Activated CD4-positive, alpha-beta T cell treated with anti-CD3 and anti-CD28 coated beads for 4 hours (primary cell): Measurements from ENCODE around the gene CXCR5.
A peak's percentile ranks its signal among the peaks of the same experiment; 100 is the strongest.
"Not testable (repeated sequence)": the region's sequence is repeated elsewhere in the genome, so short reads cannot be mapped to it uniquely, and the experiment has no call there.

Experiments used
- DNase-seq, 2 donors: peaks; one replicate each; pipeline ENCODE4 v3.0.0-alpha.2; 2020

CXCR5 gene, protein sequence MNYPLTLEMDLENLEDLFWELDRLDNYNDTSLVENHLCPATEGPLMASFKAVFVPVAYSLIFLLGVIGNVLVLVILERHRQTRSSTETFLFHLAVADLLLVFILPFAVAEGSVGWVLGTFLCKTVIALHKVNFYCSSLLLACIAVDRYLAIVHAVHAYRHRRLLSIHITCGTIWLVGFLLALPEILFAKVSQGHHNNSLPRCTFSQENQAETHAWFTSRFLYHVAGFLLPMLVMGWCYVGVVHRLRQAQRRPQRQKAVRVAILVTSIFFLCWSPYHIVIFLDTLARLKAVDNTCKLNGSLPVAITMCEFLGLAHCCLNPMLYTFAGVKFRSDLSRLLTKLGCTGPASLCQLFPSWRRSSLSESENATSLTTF

DNA sequence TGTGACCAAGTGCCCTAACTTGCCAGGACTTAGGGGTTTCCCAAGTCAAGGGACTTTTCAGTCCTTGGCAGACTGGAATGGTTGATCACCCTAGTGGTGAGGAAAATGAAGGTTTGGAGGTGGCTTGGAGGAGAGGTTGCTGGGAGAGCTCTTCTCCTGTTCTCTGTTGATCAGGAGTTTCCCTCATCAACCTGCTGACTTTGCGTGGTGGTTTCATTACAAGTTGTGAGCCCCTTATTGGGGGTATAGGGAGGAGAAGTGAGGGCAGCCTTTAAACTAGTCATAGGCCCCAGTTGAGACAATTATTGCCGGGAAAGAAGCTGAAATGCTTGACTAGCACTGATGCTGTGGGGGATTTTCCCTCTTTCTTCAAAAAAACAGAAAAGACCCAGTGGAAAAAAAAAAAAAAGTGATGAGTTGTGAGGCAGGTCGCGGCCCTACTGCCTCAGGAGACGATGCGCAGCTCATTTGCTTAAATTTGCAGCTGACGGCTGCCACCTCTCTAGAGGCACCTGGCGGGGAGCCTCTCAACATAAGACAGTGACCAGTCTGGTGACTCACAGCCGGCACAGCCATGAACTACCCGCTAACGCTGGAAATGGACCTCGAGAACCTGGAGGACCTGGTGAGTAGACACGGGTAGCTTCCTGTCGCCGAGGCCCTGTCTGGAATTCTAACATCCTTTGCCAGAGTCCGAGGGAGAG, at the start of gene CXCR5:
CXCR5 (plus strand) TSS at position 525 of the 704 bp plus-strand sequence; CDS start at position 575, 50 bp downstream.
- peak; percentile 57 to 59 for DNase-seq

DNA sequence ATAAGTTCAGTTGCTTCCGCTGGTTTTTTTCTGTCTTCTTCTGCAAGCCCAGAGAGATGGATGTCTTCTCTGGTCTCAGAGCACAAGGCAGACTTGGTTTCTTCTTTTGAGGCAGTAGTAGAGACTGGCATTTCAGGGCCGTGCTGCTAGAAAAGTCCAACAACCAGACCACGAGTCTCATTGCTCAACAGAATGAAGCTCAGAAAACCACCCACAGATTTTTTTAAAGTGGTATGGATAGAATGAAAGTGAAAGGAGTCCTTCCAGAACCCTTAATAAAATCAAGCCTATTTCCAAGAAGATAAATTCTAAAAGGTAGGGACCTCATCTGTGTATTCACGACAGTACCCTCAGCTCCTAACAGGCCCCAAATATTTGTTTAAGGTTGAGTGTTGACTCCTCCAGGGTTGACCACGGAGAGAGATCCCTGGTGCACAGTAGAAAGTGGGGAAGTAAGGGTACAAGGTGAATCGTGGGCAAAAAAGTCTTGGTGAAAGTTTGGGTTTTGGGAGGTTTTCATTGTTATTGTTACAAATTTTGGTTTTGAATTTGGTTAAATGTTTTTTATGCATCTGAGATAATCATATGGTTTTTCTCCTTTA, 49.2 kb upstream of the CXCR5 start:
- no peak for DNase-seq

GRCh38 chr11:118837868-118838267, 45.8 kb upstream of the CXCR5 start:
- no peak for DNase-seq

- DNase-seq, result no peak
These were observed 44.7 kb upstream of the CXCR5 start for GRCh38 chr11:118838905-118839553.

GRCh38 chr11:118841469-118842242, 42.0 kb upstream of the CXCR5 start:
- DNase-seq, result peak; percentile 24 to 40

DNA sequence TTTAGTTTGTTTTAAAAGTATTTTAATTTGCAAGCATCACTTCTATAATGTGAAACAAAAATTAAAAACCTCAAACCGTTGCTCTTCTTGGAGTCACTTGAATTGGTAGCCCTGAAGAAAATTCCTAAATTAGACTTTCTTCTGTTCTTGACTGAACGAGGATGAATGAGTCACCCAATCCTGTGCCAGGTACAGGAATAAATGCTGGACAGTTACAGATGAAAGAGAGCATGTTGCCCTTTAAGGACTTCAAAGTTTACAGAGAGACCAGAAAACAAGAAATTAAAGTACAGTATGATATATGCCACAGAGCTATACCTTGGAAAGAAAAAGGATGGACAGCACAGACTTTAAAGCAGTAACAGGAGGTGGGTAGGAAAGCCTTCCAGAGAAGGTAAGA, 41.3 kb upstream of the CXCR5 start:
- no peak for DNase-seq

GRCh38 chr11:118842843-118843242, 40.8 kb upstream of the CXCR5 start:
- not testable (repeated sequence) for DNase-seq

DNA sequence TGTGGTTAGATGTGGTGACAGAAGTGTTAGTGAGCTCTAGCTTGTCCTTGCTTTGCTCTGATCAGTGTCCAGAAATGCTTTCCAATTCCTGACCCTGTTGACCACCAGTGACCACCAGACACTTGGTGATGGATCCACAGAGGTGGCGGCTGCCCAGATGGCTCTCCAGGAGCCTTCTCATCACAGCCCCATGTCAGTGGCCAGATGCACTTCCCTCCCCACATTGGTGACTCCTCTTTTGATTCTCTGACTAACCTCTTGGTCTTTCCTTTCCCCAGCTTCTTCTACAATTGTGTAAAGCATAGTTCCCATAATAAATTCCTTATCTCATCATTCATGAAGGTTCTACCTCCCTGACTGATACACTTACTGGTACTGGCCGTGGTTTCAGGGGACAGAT, 40.1 kb upstream of the CXCR5 start:
- DNase-seq, result no peak

GRCh38 chr11:118845369-118845768, 38.3 kb upstream of the CXCR5 start:
- DNase-seq, result no peak

DNA sequence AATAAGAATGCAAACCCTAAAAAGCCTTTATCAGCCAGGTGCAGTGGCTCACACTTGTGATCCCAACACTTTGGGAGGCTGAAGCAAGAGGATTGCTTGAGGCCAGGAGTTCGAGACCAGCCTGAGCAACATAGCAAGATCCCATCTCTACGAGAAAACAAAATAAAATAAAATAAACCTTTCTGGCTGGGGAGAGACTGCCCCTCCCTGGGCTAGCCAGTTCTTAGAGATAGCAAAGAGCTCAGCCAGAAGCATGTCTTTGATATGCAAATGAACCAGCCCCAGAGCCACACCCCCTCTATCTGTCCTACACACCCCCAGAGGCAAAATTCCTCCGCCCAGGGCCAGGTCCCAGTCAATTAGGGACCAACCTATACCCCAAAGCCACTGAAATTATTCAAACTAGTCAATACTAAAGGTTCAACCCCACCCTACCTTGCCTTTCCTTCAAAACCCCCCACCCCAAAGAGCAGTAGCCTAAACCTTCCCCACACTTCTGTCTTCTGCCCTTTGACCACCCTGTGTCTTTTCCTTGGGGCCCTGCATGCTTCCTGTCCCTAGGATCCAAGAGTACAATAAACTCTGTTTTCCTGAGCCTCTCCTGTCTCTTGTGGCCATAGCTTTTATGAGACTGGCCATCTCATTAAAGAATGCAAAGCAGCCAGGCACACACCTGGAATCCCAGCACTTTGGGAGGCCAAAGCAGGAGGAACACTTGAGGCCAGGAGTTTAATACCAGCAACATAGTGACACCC, 37.3 kb upstream of the CXCR5 start:
- no peak for DNase-seq

DNA sequence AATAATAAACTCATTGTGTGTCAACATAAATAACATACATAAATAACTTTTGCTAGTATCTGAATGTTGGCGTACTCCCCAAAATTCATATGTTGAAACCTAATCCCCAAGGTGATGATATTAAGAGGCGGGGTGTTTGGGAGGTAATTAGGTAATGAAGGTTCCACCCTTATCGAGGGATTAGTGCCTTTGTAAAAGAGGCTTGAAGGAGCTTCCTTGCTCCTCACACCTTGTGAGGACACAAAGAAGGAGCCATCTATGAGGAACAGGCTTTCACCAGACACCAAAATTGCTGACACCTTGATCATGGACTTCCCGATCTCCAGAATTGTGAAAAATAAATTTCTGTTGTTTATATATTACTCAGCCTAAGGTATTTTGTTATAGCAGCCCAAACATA, 33.9 kb upstream of the CXCR5 start:
- DNase-seq, result no peak

GRCh38 chr11:118851970-118852369, 31.7 kb upstream of the CXCR5 start:
- no peak for DNase-seq

GRCh38 chr11:118853678-118854077, 30.0 kb upstream of the CXCR5 start:
- DNase-seq, result no peak

DNA sequence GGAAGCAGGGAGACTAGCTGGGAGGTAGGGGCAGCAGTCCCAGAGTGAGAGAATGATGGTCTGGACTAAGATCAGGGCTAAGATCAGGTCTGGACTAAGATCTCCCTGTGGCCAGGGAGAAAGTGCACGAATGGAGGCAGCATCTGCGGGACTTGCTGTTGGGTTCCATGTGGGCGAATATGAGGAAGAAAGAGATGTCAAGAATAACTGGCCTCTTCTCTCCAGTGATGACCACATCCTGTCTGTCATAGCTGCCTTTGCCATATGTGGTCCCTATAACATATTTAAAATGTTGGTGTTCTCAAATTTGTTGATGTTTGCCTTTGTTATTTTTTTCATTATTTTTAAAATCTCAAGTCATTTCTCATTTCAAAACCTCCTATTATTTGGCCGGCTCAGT, 27.4 kb upstream of the CXCR5 start:
- no peak for DNase-seq

DNA sequence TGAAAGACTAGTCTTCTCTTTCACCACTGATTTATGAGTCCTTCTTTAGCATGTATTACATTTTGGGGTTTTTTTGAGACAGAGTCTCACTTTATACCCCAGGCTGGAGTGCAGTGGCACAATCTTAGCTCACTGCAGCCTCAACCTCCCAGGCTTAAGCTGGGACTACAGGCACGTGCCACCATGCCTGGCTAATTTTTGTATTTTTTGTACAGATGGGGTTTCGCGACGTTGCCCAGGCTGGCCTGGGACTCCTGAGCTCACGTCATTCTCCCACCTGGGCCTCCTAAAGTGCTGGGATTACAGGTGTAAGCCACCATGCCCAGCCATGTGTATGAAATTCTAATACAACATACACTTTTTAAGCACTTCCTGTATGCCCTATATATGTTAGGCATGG, 26.3 kb upstream of the CXCR5 start:
- no peak for DNase-seq

- no peak for DNase-seq
These were observed 23.7 kb upstream of the CXCR5 start for GRCh38 chr11:118859973-118860372.

GRCh38 chr11:118868659-118869058, 15.0 kb upstream of the CXCR5 start:
- DNase-seq, result no peak

- DNase-seq, result no peak
These were observed 13.0 kb upstream of the CXCR5 start for GRCh38 chr11:118870396-118871343.

DNA sequence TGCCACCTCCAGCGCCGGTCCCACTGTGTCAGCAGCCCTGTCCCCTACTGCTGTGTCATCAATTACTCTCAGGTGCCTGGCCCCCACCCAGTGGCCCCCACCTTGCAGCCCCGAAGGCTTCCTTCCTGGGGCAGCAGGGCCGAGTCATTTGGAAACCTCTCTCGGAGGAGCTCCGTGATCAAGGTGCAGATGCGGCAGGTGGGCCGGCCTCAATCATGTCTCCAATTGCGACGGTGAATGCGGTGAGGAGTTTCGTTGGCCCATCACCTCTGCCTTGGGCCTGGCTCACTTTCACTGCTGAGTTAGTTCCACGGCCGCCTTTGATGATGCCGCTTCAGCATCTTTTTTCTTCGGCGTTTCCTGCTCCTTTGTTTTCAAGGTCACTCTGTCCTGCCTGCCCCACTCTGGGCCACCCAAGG, 11.3 kb upstream of the CXCR5 start:
- DNase-seq, result peak; percentile 35 to 49

DNA sequence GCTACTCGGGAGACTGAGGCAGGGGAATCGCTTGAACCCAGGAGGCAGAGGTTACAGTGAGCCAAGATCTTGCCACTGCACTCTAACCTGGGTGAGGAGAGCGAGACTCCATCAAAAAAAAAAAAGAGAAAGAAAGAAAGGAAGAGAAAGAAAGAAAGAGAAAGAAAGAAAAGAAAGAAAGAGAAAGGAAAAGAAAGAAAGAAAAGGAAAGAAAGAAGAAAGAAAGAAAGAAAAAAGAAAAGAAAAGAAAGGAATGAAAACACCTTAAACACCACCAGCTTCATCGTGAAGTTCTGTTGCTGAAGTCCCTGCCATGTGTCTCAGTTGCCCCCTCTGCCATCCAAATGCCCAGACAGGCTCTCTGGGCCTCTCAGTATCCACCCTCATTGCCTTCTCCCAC, 9.9 kb upstream of the CXCR5 start:
- no peak for DNase-seq

DNA sequence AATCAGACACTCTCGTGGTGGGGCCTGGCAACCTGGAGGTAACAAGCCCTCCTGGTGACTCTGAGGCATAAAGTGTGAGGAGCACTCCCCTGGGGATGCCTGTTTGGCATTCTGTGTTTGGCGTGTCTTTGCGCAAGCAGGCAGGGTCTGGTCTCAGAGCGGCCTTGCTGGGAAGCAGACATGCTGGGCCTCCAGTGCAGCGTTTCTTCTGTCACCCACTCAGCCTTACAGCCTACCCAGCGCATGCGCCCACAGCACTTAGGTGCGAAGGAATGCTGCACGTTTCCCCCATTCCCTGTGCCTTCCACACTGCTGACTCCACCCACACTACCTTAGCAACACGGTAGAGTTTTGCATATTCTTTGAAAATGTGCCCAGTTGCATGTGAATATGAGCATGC, 7.4 kb upstream of the CXCR5 start:
- no peak for DNase-seq
